ENCODE data around the gene NIFK.
A peak's percentile ranks its signal among the peaks of the same experiment; 100 is the strongest.
"Not testable (repeated sequence)": the region's sequence is repeated elsewhere in the genome, so short reads cannot be mapped to it uniquely, and the experiment has no call there.

The NIFK gene

GRCh38 chr2:121736462-121737336, at the start of gene NIFK:
Gene NIFK (minus strand): TSS chr2:121736875. CDS start chr2:121736850, 25 bp downstream.
- peak; percentile 100 for DNase-seq

GRCh38 chr2:121783180-121783579, 46.5 kb upstream of the NIFK start:
- DNase-seq = no peak

GRCh38 chr2:121778741-121779487, 42.2 kb upstream of the NIFK start:
- DNase-seq = no peak

GRCh38 chr2:121777699-121778058, 41.0 kb upstream of the NIFK start:
- no peak for DNase-seq

GRCh38 chr2:121776885-121777698, 40.4 kb upstream of the NIFK start:
- DNase-seq = no peak

- DNase-seq = no peak
These were observed 39.7 kb upstream of the NIFK start for GRCh38 chr2:121776361-121776760.

- no peak for DNase-seq
These were observed 37.6 kb upstream of the NIFK start for GRCh38 chr2:121774235-121774634.

GRCh38 chr2:121771976-121772742, 35.5 kb upstream of the NIFK start:
- no peak for DNase-seq

GRCh38 chr2:121768143-121768755, 31.6 kb upstream of the NIFK start:
- DNase-seq = no peak

GRCh38 chr2:121766624-121767023, 29.9 kb upstream of the NIFK start:
- no peak for DNase-seq

- no peak for DNase-seq
These were observed 28.1 kb upstream of the NIFK start for GRCh38 chr2:121764681-121765228.

GRCh38 chr2:121755237-121756111, 18.8 kb upstream of the NIFK start, which contains the start of gene TSN:
Gene TSN (plus strand): TSS chr2:121755651. CDS start chr2:121755780, 129 bp downstream.
- DNase-seq = peak; percentile 99

GRCh38 chr2:121754851-121755236, 18.2 kb upstream of the NIFK start:
- DNase-seq = no peak

- no peak for DNase-seq
These were observed 11.5 kb upstream of the NIFK start for GRCh38 chr2:121748202-121748601.

- peak; percentile 56 for DNase-seq
These were observed 9.4 kb upstream of the NIFK start for GRCh38 chr2:121746071-121746578.

- no peak for DNase-seq
These were observed 4.8 kb upstream of the NIFK start for GRCh38 chr2:121741450-121741849.

GRCh38 chr2:121740973-121741372, 4.3 kb upstream of the NIFK start:
- DNase-seq = no peak

GRCh38 chr2:121736140-121736461, 574 bp downstream of the NIFK start:
- DNase-seq = no peak

GRCh38 chr2:121735518-121736074, 1.1 kb downstream of the NIFK start:
- no peak for DNase-seq

- not testable (repeated sequence) for DNase-seq
These were observed 2.1 kb downstream of the NIFK start for GRCh38 chr2:121734544-121734943.
